ENCODE results near the gene FOXO3. TPM values are rescaled to one million over a fixed set of nuclear protein-coding genes. Genes with fewer than 3 reads are reported as not detected.

Gene FOXO3
- total and polyA plus RNA-seq, 2 donors from 2014 or later, result 9.4 to 76.1 TPM

- FAIRE-seq, result no peak
- no peaks in the 10 kb centered on the region for H3K36me3 ChIP-seq (ENCODE audit: control insufficient read depth in 2 of 3, insufficient read depth in 3 of 3, low read length in 3 of 3)
- H3K9ac ChIP-seq (ENCODE audit: low read length in 3 of 3), result no peak overlapping the region
- H3K9me3 ChIP-seq (ENCODE audit: control insufficient read depth in 2 of 3, insufficient read depth in 1 of 3, low read length in 3 of 3), result peaks cover 0 to 5% (median 0%) of the 10 kb centered on the region in 3 donors
- H3K4me3 ChIP-seq (ENCODE audit: low read length in 3 of 3), result no peak overlapping the region
- intact Hi-C loops (cut with DNase I), result no loop called here
- H3K27me3 ChIP-seq (ENCODE audit: control insufficient read depth, insufficient read depth, low read length), result no peaks in the 10 kb centered on the region
- DNase-seq, result no peak
- H3K4me1 ChIP-seq (ENCODE audit: control insufficient read depth in 2 of 3, insufficient read depth in 2 of 3, low read depth in 1 of 3, low read length in 3 of 3), result peaks cover 5 to 25% (median 11%) of the 10 kb centered on the region in 3 donors
- TF ChIP-seq CTCF (IDR thresholded peaks at IDR 0.05; ENCODE audit: borderline replicate concordance, extremely low read depth, insufficient read depth), result no peak
- H3K27ac ChIP-seq (ENCODE audit: low read depth in 2 of 2, low read length in 2 of 2), result no peak overlapping the region
Observed at GRCh38 chr6:108610957-108611586, 50.4 kb downstream of the FOXO3 start.

DNA sequence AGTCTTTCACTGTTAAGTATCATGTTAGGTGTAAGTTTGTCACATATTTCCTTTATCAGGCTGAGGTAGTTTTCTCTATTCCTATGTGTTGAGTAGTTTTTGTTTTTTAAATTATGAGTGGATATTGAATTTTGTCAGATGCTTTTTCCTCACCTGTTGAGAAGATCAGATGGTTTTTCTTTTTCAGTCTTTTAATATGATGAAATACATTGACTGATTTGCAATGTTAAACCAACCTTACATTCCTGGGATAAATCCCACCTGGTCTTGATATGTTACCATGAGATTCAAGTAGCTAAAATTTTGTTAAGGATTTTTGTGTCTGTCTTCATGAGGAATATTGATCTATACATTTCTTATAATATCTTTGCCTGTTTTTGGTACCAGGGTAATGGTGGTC, 52.1 kb downstream of the FOXO3 start:
- intact Hi-C loops (cut with DNase I), result no loop called here
- no peak for FAIRE-seq
- Histone ChIP-seq H3K27me3 (ENCODE audit: control insufficient read depth, insufficient read depth, low read length) (no peaks in the 10 kb centered on the region), H3K36me3 (ENCODE audit: control insufficient read depth in 2 of 3, insufficient read depth in 3 of 3, low read length in 3 of 3) (no peaks in the 10 kb centered on the region), H3K9me3 (ENCODE audit: control insufficient read depth in 2 of 3, insufficient read depth in 1 of 3, low read length in 3 of 3) (peaks cover 0 to 5% (median 0%) of the 10 kb centered on the region in 3 donors), H3K4me1 (ENCODE audit: control insufficient read depth in 2 of 3, insufficient read depth in 2 of 3, low read depth in 1 of 3, low read length in 3 of 3) (peaks cover 0 to 26% (median 8%) of the 10 kb centered on the region in 3 donors), H3K9ac (ENCODE audit: low read length in 3 of 3) (no peak overlapping the region), H3K4me3 (ENCODE audit: low read length in 3 of 3) (no peak overlapping the region), H3K27ac (ENCODE audit: low read depth in 2 of 2, low read length in 2 of 2) (no peak overlapping the region)
- no peak for DNase-seq
- no peak for TF ChIP-seq CTCF (IDR thresholded peaks at IDR 0.05; ENCODE audit: borderline replicate concordance, extremely low read depth, insufficient read depth)

DNA sequence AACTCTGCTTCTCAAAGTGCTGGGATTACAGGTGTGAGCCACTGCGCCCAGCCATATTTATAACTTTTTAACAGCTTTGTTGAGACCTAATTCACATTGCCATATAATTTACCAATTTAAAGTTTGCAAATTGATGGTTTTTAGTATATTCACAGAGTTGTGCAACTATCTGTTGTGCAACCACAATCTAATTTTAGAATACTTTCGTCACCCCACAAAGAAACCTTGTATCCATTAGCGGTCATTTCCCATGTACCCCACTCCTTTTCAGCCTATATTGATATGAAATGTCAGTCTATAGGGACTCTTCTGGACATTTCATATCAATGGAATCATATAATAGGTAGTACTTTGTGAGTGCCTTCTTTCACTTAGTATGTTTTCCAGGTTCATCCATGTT, 55.8 kb downstream of the FOXO3 start:
- Histone ChIP-seq H3K4me3 (ENCODE audit: low read length in 3 of 3) (no peak overlapping the region), H3K9me3 (ENCODE audit: control insufficient read depth in 2 of 3, insufficient read depth in 1 of 3, low read length in 3 of 3) (peaks cover 0 to 5% (median 0%) of the 10 kb centered on the region in 3 donors), H3K27me3 (ENCODE audit: control insufficient read depth, insufficient read depth, low read length) (no peaks in the 10 kb centered on the region), H3K4me1 (ENCODE audit: control insufficient read depth in 2 of 3, insufficient read depth in 2 of 3, low read depth in 1 of 3, low read length in 3 of 3) (peaks cover 3 to 18% (median 10%) of the 10 kb centered on the region in 3 donors), H3K36me3 (ENCODE audit: control insufficient read depth in 2 of 3, insufficient read depth in 3 of 3, low read length in 3 of 3) (no peaks in the 10 kb centered on the region), H3K9ac (ENCODE audit: low read length in 3 of 3) (no peak overlapping the region), H3K27ac (ENCODE audit: low read depth in 2 of 2, low read length in 2 of 2) (no peak overlapping the region)
- FAIRE-seq, result no peak
- no peak for DNase-seq
- no peak for TF ChIP-seq CTCF (IDR thresholded peaks at IDR 0.05; ENCODE audit: borderline replicate concordance, extremely low read depth, insufficient read depth)
- intact Hi-C loops (cut with DNase I), result no loop called here
